IMR-90 (cell line): ENCODE measurements around the gene CDKAL1. TPM values are rescaled to one million over a fixed set of nuclear protein-coding genes. Genes with fewer than 3 reads are reported as not detected.

ENCODE experiments used
- ATAC-seq: fragments of 200-7000 bp; cut with Tn5 transposase; 2 replicates; pipeline ENCODE4 v1.9.1; 2020; ENCODE audit warnings: low read depth, mild to moderate bottlenecking, moderate library complexity
- BruUV-seq: library from RNA; stranded (reverse); fragments of 400-500 nt; replicated peaks from 2 replicates; lab custom pipeline; 2021; lab: Mats Ljungman, UMichigan
- CTCF ChIA-PET: fragments of 300-600 bp; formaldehyde crosslinking; extraction: SDS; loops from one replicate; lab custom pipeline; 2021; ENCODE audit warnings: antibody characterized with exemption; lab: Yijun Ruan, JAX
- POLR2A ChIA-PET: fragments of 300-600 bp; sonication (Branson Sonifier 250); formaldehyde crosslinking; loops from one replicate; lab custom pipeline; 2022; ENCODE audit warnings: antibody characterized with exemption; ENCODE audit not compliant: unreplicated experiment; lab: Charles Lee
- DNase-seq: peaks from one replicate; pipeline ENCODE4 v3.0.0; 2013
- H2AFZ ChIP-seq: replicated peaks from 2 replicates; pipeline ENCODE3; 2013; ENCODE audit warnings: low read length, mild to moderate bottlenecking; ENCODE audit not compliant: poor library complexity
- H2AK5ac ChIP-seq: 2 replicates; pipeline ENCODE4 v1.6.1; 2013; ENCODE audit warnings: low read depth, low read length, inconsistent platforms
- H2AK9ac ChIP-seq: replicated peaks from 2 replicates; pipeline ENCODE3; 2013; ENCODE audit warnings: mild to moderate bottlenecking, low read depth, low read length, moderate library complexity; ENCODE audit not compliant: poor library complexity
- H2BK120ac ChIP-seq: 2 replicates; pipeline ENCODE4 v1.6.1; 2013; ENCODE audit warnings: low read depth, low read length, inconsistent platforms
- H2BK15ac ChIP-seq: 3 replicates; pipeline ENCODE4 v1.6.1; 2013; ENCODE audit warnings: low read depth, low read length, inconsistent platforms
- H2BK20ac ChIP-seq: 2 replicates; pipeline ENCODE4 v1.6.1; 2013; ENCODE audit warnings: low read depth, mild to moderate bottlenecking, inconsistent platforms, low read length, moderate library complexity
- H2BK5ac ChIP-seq: 2 replicates; pipeline ENCODE4 v1.6.1; 2013; ENCODE audit warnings: mild to moderate bottlenecking, low read depth, low read length, inconsistent platforms; ENCODE audit not compliant: poor library complexity, severe bottlenecking
- H3K14ac ChIP-seq: replicated peaks from 2 replicates; pipeline ENCODE4 v1.6.1; 2013; ENCODE audit warnings: low read depth, low read length, inconsistent platforms
- H3K18ac ChIP-seq: 2 replicates; pipeline ENCODE4 v1.6.1; 2013; ENCODE audit warnings: low read depth, low read length, control low read depth
- H3K23ac ChIP-seq: 2 replicates; pipeline ENCODE4 v1.6.1; 2013; ENCODE audit warnings: low read depth, low read length, inconsistent platforms
- H3K27ac ChIP-seq: 2 replicates; pipeline ENCODE4 v1.5.1; 2013; ENCODE audit warnings: mild to moderate bottlenecking, control low read depth, low read length; ENCODE audit not compliant: insufficient read depth
- H3K27me3 ChIP-seq: 2 replicates; pipeline ENCODE4 v1.6.1; 2013; ENCODE audit warnings: low read length; ENCODE audit not compliant: control insufficient read depth, insufficient read depth
- H3K36me3 ChIP-seq: 2 replicates; pipeline ENCODE4 v1.6.1; 2013; ENCODE audit warnings: low read length, mixed read lengths; ENCODE audit not compliant: control insufficient read depth, insufficient read depth
- H3K4ac ChIP-seq: 2 replicates; pipeline ENCODE4 v1.6.1; 2013; ENCODE audit warnings: low read depth, low read length, inconsistent platforms
- H3K4me1 ChIP-seq: 2 replicates; pipeline ENCODE4 v1.6.1; 2013; ENCODE audit warnings: low read length, mixed read lengths; ENCODE audit not compliant: control insufficient read depth, insufficient read depth
- H3K4me2 ChIP-seq: 2 replicates; pipeline ENCODE4 v1.6.1; 2013; ENCODE audit warnings: low read depth, mild to moderate bottlenecking, control low read depth, low read length, moderate library complexity
- H3K4me3 ChIP-seq: 2 replicates; pipeline ENCODE4 v1.5.1; 2013; ENCODE audit warnings: low read depth, mild to moderate bottlenecking, control low read depth, low read length, moderate library complexity; ENCODE audit not compliant: insufficient read depth
- H3K56ac ChIP-seq: 2 replicates; pipeline ENCODE4 v1.6.1; 2013; ENCODE audit warnings: low read length, inconsistent platforms; ENCODE audit not compliant: insufficient read depth; ENCODE audit errors: extremely low read depth
- H3K79me1 ChIP-seq, 2 experiments: 2 replicates each; pipeline ENCODE4 v1.6.1; 2013; ENCODE audit warnings: low read length in 2 of 2, inconsistent platforms in 1 of 2, low read depth in 1 of 2
- H3K9ac ChIP-seq: 2 replicates; pipeline ENCODE4 v1.6.1; 2013; ENCODE audit warnings: low read depth, low read length, control low read depth
- H3K9me1 ChIP-seq: 2 replicates; pipeline ENCODE4 v1.6.1; 2013; ENCODE audit warnings: low read length, inconsistent platforms; ENCODE audit not compliant: insufficient read depth
- H3K9me3 ChIP-seq: 2 replicates; pipeline ENCODE4 v1.6.1; 2013; ENCODE audit warnings: low read length; ENCODE audit not compliant: control insufficient read depth, insufficient read depth
- H4K20me1 ChIP-seq: 2 replicates; pipeline ENCODE4 v1.6.1; 2013; ENCODE audit warnings: low read length, inconsistent platforms; ENCODE audit not compliant: insufficient read depth
- H4K5ac ChIP-seq: 2 replicates; pipeline ENCODE4 v1.6.1; 2013; ENCODE audit warnings: mild to moderate bottlenecking, low read depth, low read length, control low read depth
- H4K8ac ChIP-seq, 2 experiments: 2 replicates each; pipeline ENCODE4 v1.6.1; 2013; ENCODE audit warnings: low read depth in 2 of 2, low read length in 2 of 2, control low read depth in 1 of 2, inconsistent platforms in 1 of 2
- H4K91ac ChIP-seq: 2 replicates; pipeline ENCODE4 v1.6.1; 2013; ENCODE audit warnings: low read depth, low read length, inconsistent platforms; ENCODE audit not compliant: insufficient read depth
- CHD1 ChIP-seq: IDR thresholded peaks from 2 replicates; pipeline ENCODE4 v1.6.1; 2012; ENCODE audit warnings: low read depth, low read length, improper control_type of control experiment
- FOS ChIP-seq: fragments of 150-350 bp; IDR thresholded peaks from 2 replicates; pipeline ENCODE4 v1.6.1; 2016; ENCODE audit warnings: low read depth, low read length
- MAZ ChIP-seq: IDR thresholded peaks from 2 replicates; pipeline ENCODE4 v1.6.1; 2012; ENCODE audit warnings: low read depth, mild to moderate bottlenecking, low read length, improper control_type of control experiment, moderate library complexity, borderline replicate concordance
- MXI1 ChIP-seq: IDR thresholded peaks from 2 replicates; pipeline ENCODE4 v1.6.1; 2012; ENCODE audit warnings: low read depth, mild to moderate bottlenecking, low read length, moderate library complexity, borderline replicate concordance
- USF2 ChIP-seq: fragments of 150-350 bp; IDR thresholded peaks from 2 replicates; pipeline ENCODE4 v1.6.1; 2017; ENCODE audit warnings: mild to moderate bottlenecking, antibody characterized with exemption, low read length, low read depth
- WGBS, 2 experiments: methylation state at CpG; one replicate each; pipeline versions ENCODE4 v1.1.5 to v1.1.7; 2013; ENCODE audit warnings: missing lambda C conversion rate in 2 of 2; ENCODE audit not compliant: insufficient read length in 1 of 2; ENCODE audit errors: extremely low coverage in 2 of 2; 5-methylcytosine and 5-hydroxymethylcytosine counted together
- dilution Hi-C: fragments of 300-500 bp; cut with HindIII; formaldehyde crosslinking; loops from one replicate; pipeline ENCODE4 v1.14.3; 2018; ENCODE audit warnings: low sequenced_read_pairs; ENCODE audit not compliant: unreplicated experiment
- in situ Hi-C: fragments of 300-500 bp; cut with MboI; formaldehyde crosslinking; loops from 3 replicates; pipeline ENCODE4 v1.14.3; 2019; ENCODE audit warnings: low sequenced_read_pairs, inconsistent platforms, mixed read lengths
- intact Hi-C: fragments of 100-400 bp; cut with micrococcal nuclease; formaldehyde crosslinking; loops from 2 replicates; pipeline ENCODE4 v1.10.0; 2022
- polyA plus RNA-seq, 3 experiments: library from polyadenylated mRNA; depleted of rRNA; stranded (reverse); fragments of >200 nt; gene quantifications; 2 replicates each; pipeline ENCODE4 v1.2.3, GENCODE V29; 2012; ENCODE audit warnings: low replicate concordance in 1 of 3
- total RNA-seq: library from RNA; depleted of rRNA; stranded (reverse); fragments of >200 nt; gene quantifications from 2 replicates; pipeline ENCODE4 v1.2.3, GENCODE V29; 2012

Gene CDKAL1
- total and polyA plus RNA-seq, 2 of the 4 experiments (the other 2 are of a cell fraction), result 3.7 to 13.1 TPM

- in situ Hi-C loops, result no loop called here
- intact Hi-C loops, result no loop called here
- Histone ChIP-seq H4K20me1 (no peaks in the 10 kb centered on the region), H2BK15ac (no peak overlapping the region), H3K36me3 (no peaks in the 10 kb centered on the region), H2AK5ac (no peak overlapping the region), H2AK9ac (no peak overlapping the region), H3K23ac (no peak overlapping the region), H3K9ac (no peak overlapping the region), H3K56ac (no peak overlapping the region), H3K18ac (no peak overlapping the region), H4K5ac (no peak overlapping the region), H3K4me2 (no peak overlapping the region), H3K9me1 (no peaks in the 10 kb centered on the region), H4K91ac (no peak overlapping the region), H3K4me1 (no peaks in the 10 kb centered on the region), H2BK120ac (no peak overlapping the region), H3K4ac (no peak overlapping the region), H3K79me1 (no peaks in the 10 kb centered on the region), H3K27ac (no peak overlapping the region), H3K9me3 (no peaks in the 10 kb centered on the region), H2BK5ac (no peak overlapping the region), H3K4me3 (no peak overlapping the region), H3K14ac (no peak overlapping the region), H2AFZ (no peak overlapping the region), H4K8ac (no peak overlapping the region), H3K27me3 (no peaks in the 10 kb centered on the region), H2BK20ac (no peak overlapping the region)
- ChIA-PET POLR2A (no interaction called here), CTCF (no interaction called here)
- DNase-seq (no peak), ATAC-seq (no peak)
- no CpG with 5 or more reads among the region's 3 CpGs for WGBS, 2 experiments
- BruUV-seq, result no TSS peak
- TF ChIP-seq MXI1, result no peak
- no peak for TF ChIP-seq MAZ
- no peak for TF ChIP-seq FOS
- TF ChIP-seq CHD1, result no peak
- no peak for TF ChIP-seq USF2
- dilution Hi-C loops, result no loop called here
These were observed 198.6 kb downstream of the CDKAL1 start for GRCh38 chr6:20732896-20733295.
